ENCODE data around the gene ROS1. TPM values are rescaled to one million over a fixed set of nuclear protein-coding genes. Genes with fewer than 3 reads are reported as not detected.

The ROS1 gene
- total and polyA plus RNA-seq, 10 of the 15 experiments (the other 5 are each of a cell fraction or from before 2014, with no cell fraction given), result under 0.01 to 0.07 (median 0.03) TPM; not detected in 5

GRCh38 chr6:117397536-117398227 lies 28.1 kb downstream of the ROS1 start:
- Histone ChIP-seq H3K79me2 (ENCODE audit: control insufficient read depth, insufficient read depth, low read length) (no peaks in the 10 kb centered on the region), H3K9me3 (replicated peaks; ENCODE audit: control insufficient read depth, insufficient read depth, low read length) (no peaks in the 10 kb centered on the region), H3K4me2 (ENCODE audit: control insufficient read depth, insufficient read depth) (no peak overlapping the region), H3K27me3 (replicated peaks in 1 of 2; ENCODE audit: control insufficient read depth in 2 of 2, insufficient read depth in 2 of 2, low read length in 1 of 2) (no peaks in the 10 kb centered on the region; a peak in 1 of 4 replicates), H2AFZ (ENCODE audit: control insufficient read depth, low read depth, low read length) (no peak overlapping the region), H3K4me3 (no peak overlapping the region), H3K4me1 (ENCODE audit: control insufficient read depth, insufficient read depth, low read length) (no peaks in the 10 kb centered on the region), H3K27ac (ENCODE audit: control insufficient read depth, insufficient read depth) (no peak overlapping the region), H3K9ac (ENCODE audit: control insufficient read depth, insufficient read depth, low read length) (no peak overlapping the region), H4K20me1 (ENCODE audit: control insufficient read depth, insufficient read depth) (no peaks in the 10 kb centered on the region), H3K36me3 (ENCODE audit: control insufficient read depth in 2 of 2, insufficient read depth in 2 of 2, low read length in 1 of 2) (no peaks in the 10 kb centered on the region)
- POLR2A ChIA-PET, result interaction anchor here (0.7 kb wide), 1 partner anchor 112 kb away, joined by 5 read pairs; no protein-coding TSS in a partner anchor
- in situ Hi-C loops (cut with MboI) (no loop called here), intact Hi-C loops (cut with micrococcal nuclease; ENCODE audit: unreplicated experiment) (no loop called here)
- RAD21 ChIA-PET (ENCODE audit: unreplicated experiment), result interaction anchor here (0.7 kb wide), 1 partner anchor 49 kb away, joined by 3 read pairs; no protein-coding TSS in a partner anchor
- no peak for ATAC-seq
- WGBS (ENCODE audit: insufficient coverage, insufficient replicate concordance, low lambda C conversion rate, missing lambda C conversion rate), result 23% methylated on average over 3 of the region's 3 CpGs
- no peak for TF ChIP-seq RCOR1 (conservative IDR thresholded peaks at IDR 0.05; ENCODE audit: low read depth, low read length)
- no peak for TF ChIP-seq ZZZ3 (IDR thresholded peaks at IDR 0.05; ENCODE audit: control insufficient read depth, insufficient read length, low read depth)
- TF ChIP-seq MXI1 (IDR thresholded peaks at IDR 0.05; ENCODE audit: low read depth, low read length), result no peak
- CTCF ChIA-PET, result no interaction called here
- no peak for DNase-seq (ENCODE audit: low read depth, low spot score)
- SMC1A ChIA-PET (ENCODE audit: uncharacterized antibody, unreplicated experiment), result no interaction called here
- no peak for FAIRE-seq
- no TSS peak for BruUV-seq (replicated peaks)

- in situ Hi-C loops (cut with MboI) (no loop called here), intact Hi-C loops (cut with micrococcal nuclease; ENCODE audit: unreplicated experiment) (no loop called here)
- no peak for DNase-seq (ENCODE audit: low read depth, low spot score)
- CTCF ChIA-PET, result no interaction called here
- no peaks in the 10 kb centered on the region for H3K36me3 ChIP-seq (ENCODE audit: control insufficient read depth in 2 of 2, insufficient read depth in 2 of 2, low read length in 1 of 2)
- SMC1A ChIA-PET (ENCODE audit: uncharacterized antibody, unreplicated experiment), result no interaction called here
- WGBS (ENCODE audit: insufficient coverage, insufficient replicate concordance, low lambda C conversion rate, missing lambda C conversion rate), result 10% methylated on average over 4 of the region's 4 CpGs
- H3K9ac ChIP-seq (ENCODE audit: control insufficient read depth, insufficient read depth, low read length), result no peak overlapping the region
- ATAC-seq, result no peak
- no peaks in the 10 kb centered on the region for H3K9me3 ChIP-seq (replicated peaks; ENCODE audit: control insufficient read depth, insufficient read depth, low read length)
- FAIRE-seq, result no peak
- BruUV-seq (replicated peaks), result no TSS peak
- POLR2A ChIA-PET, result no interaction called here
- H2AFZ ChIP-seq (ENCODE audit: control insufficient read depth, low read depth, low read length), result no peak overlapping the region
- H3K27ac ChIP-seq (ENCODE audit: control insufficient read depth, insufficient read depth), result no peak overlapping the region
- no peaks in the 10 kb centered on the region for H3K79me2 ChIP-seq (ENCODE audit: control insufficient read depth, insufficient read depth, low read length)
- H3K4me2 ChIP-seq (ENCODE audit: control insufficient read depth, insufficient read depth), result no peak overlapping the region
- H3K4me3 ChIP-seq, result no peak overlapping the region
- RAD21 ChIA-PET (ENCODE audit: unreplicated experiment), result no interaction called here
- H3K27me3 ChIP-seq (replicated peaks in 1 of 2; ENCODE audit: control insufficient read depth in 2 of 2, insufficient read depth in 2 of 2, low read length in 1 of 2), result no peaks in the 10 kb centered on the region
- no peaks in the 10 kb centered on the region for H3K4me1 ChIP-seq (ENCODE audit: control insufficient read depth, insufficient read depth, low read length)
- no peaks in the 10 kb centered on the region for H4K20me1 ChIP-seq (ENCODE audit: control insufficient read depth, insufficient read depth)
- TF ChIP-seq CEBPB (IDR thresholded peaks at IDR 0.05; ENCODE audit: borderline replicate concordance in 1 of 2, low read depth in 2 of 2, low read length in 2 of 2) (no peak), NFYA (IDR thresholded peaks at IDR 0.05; ENCODE audit: borderline replicate concordance, low read depth, low read length) (no peak), ATF3 (IDR thresholded peaks at IDR 0.05; ENCODE audit: borderline replicate concordance, extremely low read depth, low read depth, low read length) (no peak), POU2F2 (IDR thresholded peaks at IDR 0.05; ENCODE audit: borderline replicate concordance, low read depth, low read length) (no peak), CHD2 (IDR thresholded peaks at IDR 0.05; ENCODE audit: borderline replicate concordance, low read depth, low read length) (no peak), ZNF592 (IDR thresholded peaks at IDR 0.05) (no peak), NFYB (IDR thresholded peaks at IDR 0.05; ENCODE audit: insufficient read depth, low read depth, low read length) (no peak), GATAD2B (conservative IDR thresholded peaks at IDR 0.05; ENCODE audit: low read depth) (no peak), SREBF1 (IDR thresholded peaks at IDR 0.05; ENCODE audit: low read length) (no peak), JUNB (IDR thresholded peaks at IDR 0.05) (no peak)
Observed at GRCh38 chr6:117396228-117396627, 29.5 kb downstream of the ROS1 start.

Measured in GM12878 (cell line).